ENCODE data around the gene IGFBP3.

Gene IGFBP3

DNA sequence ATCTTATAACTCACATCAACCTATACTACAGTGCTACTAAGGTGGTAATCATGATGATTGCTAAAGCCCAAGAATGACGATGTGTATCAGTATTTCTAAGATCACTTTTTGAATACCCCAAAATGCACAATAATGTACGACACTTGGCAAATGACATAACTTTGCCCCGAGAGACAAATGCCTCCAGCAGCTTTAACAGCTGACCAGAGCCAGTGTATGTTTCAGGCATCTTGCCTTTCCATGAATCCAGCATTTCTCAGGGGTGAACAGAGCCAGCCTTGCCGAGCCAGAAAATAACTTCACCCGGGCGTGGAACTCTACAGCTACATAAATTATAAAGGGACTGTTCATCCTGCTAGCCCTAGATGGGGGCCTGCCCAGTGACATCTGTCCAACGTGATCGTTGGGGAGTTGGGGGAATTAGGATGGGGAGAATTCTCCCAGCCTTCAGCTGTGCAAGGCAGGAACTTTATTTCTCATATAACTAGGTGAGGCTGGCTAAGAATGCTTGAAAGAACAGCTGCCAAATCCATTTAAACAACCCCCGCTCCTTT, 1.8 kb downstream of the IGFBP3 start:
- ATAC-seq (replicated peaks) (no peak), DNase-seq (no peak)
- Mint-ChIP-seq H3K9me3 (no peaks in the 10 kb centered on the region), H3K4me3 (peak overlapping the region in 1 of 2 donors; percentile 19), H3K27ac (no peak overlapping the region), H3K4me1 (ENCODE audit: low read depth in 2 of 2) (peaks cover 11 to 17% of the 10 kb centered on the region in 2 donors), H3K36me3 (ENCODE audit: insufficient read depth) (peaks cover 9% of the 10 kb centered on the region), H3K27me3 (peaks cover 42 to 79% of the 10 kb centered on the region in 2 donors)

DNA sequence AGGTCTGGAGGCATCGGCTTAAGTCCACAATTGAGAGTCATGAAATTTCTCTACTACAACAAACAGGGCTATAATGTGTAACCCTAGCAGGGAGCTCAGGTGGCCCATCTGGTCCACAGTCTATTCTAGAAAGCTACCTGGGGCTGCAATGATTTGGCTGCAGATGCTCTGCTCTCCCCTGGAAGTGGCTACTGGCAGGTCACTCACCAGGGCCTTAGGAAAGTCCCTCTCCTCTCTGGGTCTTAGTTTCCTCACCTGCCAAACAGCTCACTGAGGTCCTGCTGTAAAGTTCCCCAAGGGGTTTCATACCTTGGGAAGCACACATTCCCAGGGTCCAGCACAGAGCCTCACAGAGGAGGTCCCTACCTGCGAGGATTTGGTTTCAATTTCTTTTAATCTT, 2.5 kb downstream of the IGFBP3 start:
- H3K9me3 Mint-ChIP-seq, result no peaks in the 10 kb centered on the region
- peaks cover 11 to 17% of the 10 kb centered on the region in 2 donors for H3K4me1 Mint-ChIP-seq (ENCODE audit: low read depth in 2 of 2)
- no peak overlapping the region for H3K4me3 Mint-ChIP-seq
- peaks cover 9% of the 10 kb centered on the region for H3K36me3 Mint-ChIP-seq (ENCODE audit: insufficient read depth)
- H3K27me3 Mint-ChIP-seq, result peaks cover 42 to 73% of the 10 kb centered on the region in 2 donors
- no peak for DNase-seq
- H3K27ac Mint-ChIP-seq, result no peak overlapping the region
- ATAC-seq (replicated peaks), result no peak

DNA sequence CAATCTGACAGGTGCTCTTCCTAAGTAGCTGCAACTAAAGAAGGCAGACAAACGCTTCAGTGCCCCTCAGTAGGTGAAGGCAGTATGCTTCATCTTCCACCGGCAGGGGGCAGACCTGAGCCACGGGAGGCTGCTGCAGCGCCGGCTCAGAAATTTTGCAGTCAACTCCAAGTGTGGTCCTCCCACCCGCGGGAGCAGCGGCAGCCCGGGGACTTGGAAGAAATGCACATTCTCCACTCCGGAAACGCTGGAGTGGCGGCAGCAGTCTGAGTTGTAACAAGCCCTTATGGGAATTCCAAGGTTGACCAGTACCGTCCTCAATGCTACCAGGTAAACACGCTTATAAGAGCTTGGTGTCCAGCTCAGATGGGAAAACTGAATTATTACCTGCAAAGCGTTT, 3.4 kb downstream of the IGFBP3 start:
- ATAC-seq (replicated peaks) (peak; percentile 23), DNase-seq (peak; percentile 55 to 62 (median 59))
- H3K27ac Mint-ChIP-seq, result no peak overlapping the region
- H3K4me3 Mint-ChIP-seq, result no peak overlapping the region
- H3K36me3 Mint-ChIP-seq (ENCODE audit: insufficient read depth), result peaks cover 9% of the 10 kb centered on the region
- H3K9me3 Mint-ChIP-seq, result no peaks in the 10 kb centered on the region
- H3K4me1 Mint-ChIP-seq (ENCODE audit: low read depth in 2 of 2), result peaks cover 4 to 9% of the 10 kb centered on the region in 2 donors
- peaks cover 41 to 73% of the 10 kb centered on the region in 2 donors for H3K27me3 Mint-ChIP-seq

DNA sequence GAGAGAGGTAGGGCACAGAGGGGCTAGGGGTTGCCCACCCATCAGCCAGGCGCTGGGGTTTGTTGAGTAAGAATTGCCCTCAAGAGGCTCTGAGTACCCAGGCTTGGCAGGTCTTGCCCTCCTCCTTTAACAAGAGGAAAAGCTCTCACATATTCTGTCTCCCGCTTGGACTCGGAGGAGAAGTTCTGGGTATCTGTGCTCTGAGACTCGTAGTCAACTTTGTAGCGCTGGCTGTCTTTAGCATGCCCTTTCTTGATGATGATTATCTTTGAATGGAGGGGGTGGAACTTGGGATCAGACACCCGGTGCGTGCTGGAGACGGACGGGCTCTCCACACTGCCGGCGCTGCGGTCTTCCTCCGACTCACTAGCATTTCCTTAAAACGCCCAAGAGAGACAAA, 4.0 kb downstream of the IGFBP3 start:
- Mint-ChIP-seq H3K4me3 (no peak overlapping the region), H3K36me3 (ENCODE audit: insufficient read depth) (peaks cover 9% of the 10 kb centered on the region), H3K9me3 (no peaks in the 10 kb centered on the region), H3K27me3 (peaks cover 37 to 68% of the 10 kb centered on the region in 2 donors), H3K4me1 (ENCODE audit: low read depth in 2 of 2) (peaks cover 0 to 3% of the 10 kb centered on the region in 2 donors), H3K27ac (no peak overlapping the region)
- DNase-seq (no peak), ATAC-seq (replicated peaks) (no peak)

DNA sequence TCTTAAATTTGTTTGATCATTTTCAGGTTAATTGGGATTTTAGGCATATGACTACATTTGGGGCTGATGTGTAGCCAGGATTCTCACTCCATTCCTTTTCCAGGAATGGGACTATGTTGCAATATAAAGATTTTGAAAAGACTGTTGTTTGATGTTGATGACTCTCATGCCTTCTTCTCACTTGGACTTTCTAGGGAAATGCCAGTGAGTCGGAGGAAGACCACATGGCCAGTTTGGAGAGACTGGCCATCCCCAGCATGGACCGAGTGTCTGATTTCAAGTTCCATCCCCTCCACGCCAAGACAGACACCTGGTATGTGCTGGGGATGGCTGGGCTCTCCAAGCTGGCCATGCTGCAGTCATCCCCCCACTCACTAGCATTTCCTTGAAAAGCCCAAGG, 5.5 kb downstream of the IGFBP3 start:
- Mint-ChIP-seq H3K9me3 (no peaks in the 10 kb centered on the region), H3K4me1 (ENCODE audit: low read depth in 2 of 2) (peaks cover 0 to 3% of the 10 kb centered on the region in 2 donors), H3K4me3 (no peak overlapping the region), H3K27ac (no peak overlapping the region), H3K27me3 (peaks cover 34 to 61% of the 10 kb centered on the region in 2 donors), H3K36me3 (ENCODE audit: insufficient read depth) (peaks cover 9% of the 10 kb centered on the region)
- DNase-seq, result no peak
- no peak for ATAC-seq (replicated peaks)

DNA sequence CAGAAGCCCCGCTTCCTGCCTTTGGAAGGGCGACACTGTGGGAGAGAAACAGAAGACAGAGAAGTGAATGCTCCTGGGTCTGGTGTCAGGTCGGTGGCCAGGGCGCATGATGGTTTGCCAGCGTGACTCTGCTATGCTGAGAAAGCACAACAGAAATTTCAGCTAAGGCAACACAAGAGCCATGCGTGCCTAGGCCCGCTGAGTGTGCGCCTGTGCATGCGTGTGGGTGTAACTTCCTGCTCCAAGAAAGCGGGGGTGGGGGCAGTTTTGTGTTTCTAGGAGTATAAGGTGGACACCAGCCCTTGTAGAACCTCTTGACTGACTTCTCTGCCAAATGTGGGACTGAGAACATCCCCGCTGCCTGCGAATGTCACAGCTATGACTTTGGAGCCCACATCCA, 6.2 kb downstream of the IGFBP3 start:
- Mint-ChIP-seq H3K36me3 (ENCODE audit: insufficient read depth) (peaks cover 3% of the 10 kb centered on the region), H3K27ac (no peak overlapping the region)

DNA sequence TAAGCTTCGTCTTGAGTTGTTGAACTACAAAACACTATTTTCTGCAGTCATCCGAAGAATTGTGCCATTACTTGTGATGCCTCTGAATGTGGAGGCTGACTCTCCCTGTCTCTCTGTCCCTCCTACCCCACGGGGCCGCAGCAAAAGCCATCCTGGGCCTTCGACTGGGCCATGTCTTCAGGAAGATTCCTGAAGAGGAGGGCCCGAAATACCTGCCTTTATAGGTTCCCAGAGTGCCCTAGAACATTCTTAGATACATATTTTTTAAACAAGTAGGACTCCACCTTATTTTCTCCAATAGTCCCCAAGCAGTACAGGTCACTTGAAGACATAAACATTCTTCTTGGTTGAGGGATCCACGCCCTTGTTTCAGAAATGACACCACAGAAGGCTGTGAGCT, 8.1 kb downstream of the IGFBP3 start:
- no peaks in the 10 kb centered on the region for H3K9me3 Mint-ChIP-seq
- no peak overlapping the region for H3K27ac Mint-ChIP-seq
- peaks cover 0 to 3% of the 10 kb centered on the region in 2 donors for H3K4me1 Mint-ChIP-seq (ENCODE audit: low read depth in 2 of 2)
- ATAC-seq (replicated peaks) (no peak), DNase-seq (no peak)
- H3K36me3 Mint-ChIP-seq (ENCODE audit: insufficient read depth), result peaks cover 3% of the 10 kb centered on the region
- H3K4me3 Mint-ChIP-seq, result no peak overlapping the region
- H3K27me3 Mint-ChIP-seq, result peaks cover 27 to 42% of the 10 kb centered on the region in 2 donors

More for the DNA sequence above, 6.2 kb downstream of the IGFBP3 start:
- DNase-seq (no peak), ATAC-seq (replicated peaks) (no peak)
- H3K27me3 Mint-ChIP-seq, result peaks cover 28 to 54% of the 10 kb centered on the region in 2 donors
- H3K4me1 Mint-ChIP-seq (ENCODE audit: low read depth in 2 of 2), result peaks cover 0 to 3% of the 10 kb centered on the region in 2 donors
- H3K9me3 Mint-ChIP-seq, result no peaks in the 10 kb centered on the region
- H3K4me3 Mint-ChIP-seq, result no peak overlapping the region

DNA sequence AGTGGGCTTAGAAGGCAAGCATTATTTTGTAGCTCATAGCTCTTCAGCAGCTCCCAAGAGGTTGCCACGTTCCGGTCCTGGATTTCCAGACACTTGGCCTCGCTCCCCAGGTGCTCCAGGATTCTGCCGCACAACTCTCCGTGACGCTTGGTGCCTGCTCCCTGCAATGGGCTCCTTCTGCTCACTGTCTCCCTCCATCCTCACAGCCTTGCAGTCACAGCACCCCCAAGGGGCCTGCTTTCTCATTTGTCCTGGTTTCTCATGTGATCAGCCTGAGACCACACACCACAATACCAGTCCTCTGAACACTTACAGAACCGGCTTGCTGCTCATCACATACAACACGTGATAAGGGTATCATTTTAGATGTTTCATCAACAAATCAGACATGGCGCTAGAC, 9.8 kb downstream of the IGFBP3 start:
- peaks cover 2% of the 10 kb centered on the region for H3K36me3 Mint-ChIP-seq (ENCODE audit: insufficient read depth)
- H3K27ac Mint-ChIP-seq, result no peak overlapping the region
- H3K4me3 Mint-ChIP-seq, result no peak overlapping the region
- ATAC-seq (replicated peaks) (no peak), DNase-seq (no peak)
- peaks cover 27 to 29% of the 10 kb centered on the region in 2 donors for H3K27me3 Mint-ChIP-seq
- H3K9me3 Mint-ChIP-seq, result no peaks in the 10 kb centered on the region
- H3K4me1 Mint-ChIP-seq (ENCODE audit: low read depth in 2 of 2), result no peaks in the 10 kb centered on the region

DNA sequence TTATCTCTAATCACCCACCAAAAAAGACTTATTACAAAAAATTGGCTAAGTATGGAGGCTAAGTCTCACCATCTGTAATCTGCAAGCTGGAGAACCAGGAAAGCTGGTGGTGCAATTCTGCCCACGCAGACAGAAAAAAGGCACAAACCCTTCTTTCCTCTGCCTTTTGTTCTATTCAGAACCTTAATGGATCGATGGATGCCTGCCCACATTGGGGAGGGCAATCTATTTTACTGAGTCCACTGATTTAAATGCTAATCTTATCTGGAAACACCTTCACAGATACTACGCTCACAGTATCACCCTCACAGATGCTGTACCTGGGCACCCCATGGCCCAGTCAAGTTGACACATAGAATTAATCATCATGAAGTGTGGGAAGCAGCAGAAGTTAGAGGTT, 10.2 kb downstream of the IGFBP3 start:
- peaks cover 24% of the 10 kb centered on the region in 2 donors for H3K27me3 Mint-ChIP-seq
- DNase-seq, result no peak
- H3K27ac Mint-ChIP-seq, result no peak overlapping the region
- no peaks in the 10 kb centered on the region for H3K4me1 Mint-ChIP-seq (ENCODE audit: low read depth in 2 of 2)
- ATAC-seq (replicated peaks), result no peak
- no peaks in the 10 kb centered on the region for H3K9me3 Mint-ChIP-seq
- H3K36me3 Mint-ChIP-seq (ENCODE audit: insufficient read depth), result no peaks in the 10 kb centered on the region
- H3K4me3 Mint-ChIP-seq, result no peak overlapping the region

DNA sequence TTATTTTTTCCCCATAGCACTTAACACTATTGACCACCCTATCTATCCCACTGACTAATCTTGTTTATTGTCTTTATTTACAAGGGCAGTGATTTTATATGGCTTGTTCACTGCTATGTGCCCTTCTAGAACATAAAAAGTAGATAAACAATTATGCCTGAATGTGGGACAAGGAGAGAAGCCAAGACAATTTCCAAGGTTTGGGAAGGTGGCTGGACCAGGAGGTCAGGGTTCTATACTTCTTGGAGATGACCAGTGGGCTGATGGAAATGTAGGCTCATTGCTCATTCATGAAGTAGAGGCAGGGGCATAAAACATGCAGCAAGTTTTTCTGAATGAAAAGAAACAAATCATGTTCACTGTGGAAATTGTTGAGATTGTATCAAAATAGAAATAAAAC, 11.5 kb downstream of the IGFBP3 start:
- H3K27me3 Mint-ChIP-seq, result peaks cover 14 to 17% of the 10 kb centered on the region in 2 donors
- H3K4me3 Mint-ChIP-seq, result no peak overlapping the region

DNA sequence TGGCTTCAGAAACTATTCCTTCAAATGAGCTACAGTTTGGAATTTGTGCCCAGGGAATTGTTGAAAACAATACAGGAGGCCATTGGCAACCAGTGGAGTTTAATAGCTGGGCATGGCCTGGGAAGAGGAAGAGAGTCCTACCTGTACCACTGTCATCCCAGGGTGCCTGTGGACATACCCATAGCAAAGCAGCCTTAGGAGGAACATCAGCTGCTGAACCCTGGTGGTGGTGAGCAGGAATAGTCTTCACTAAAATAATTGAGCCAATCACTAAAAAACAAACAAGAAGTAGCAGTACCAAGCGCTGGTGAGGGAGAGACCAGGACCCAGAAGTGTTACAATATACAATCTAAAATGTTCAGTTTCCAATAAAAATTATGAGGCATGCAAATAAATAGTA, 18.3 kb downstream of the IGFBP3 start:
- H3K36me3 Mint-ChIP-seq (ENCODE audit: insufficient read depth), result peaks cover 4% of the 10 kb centered on the region
- no peak for ATAC-seq (replicated peaks)
- no peaks in the 10 kb centered on the region for H3K4me1 Mint-ChIP-seq (ENCODE audit: low read depth in 2 of 2)
- no peaks in the 10 kb centered on the region for H3K9me3 Mint-ChIP-seq
- peaks cover 0 to 24% of the 10 kb centered on the region in 2 donors for H3K27me3 Mint-ChIP-seq
- no peak overlapping the region for H3K4me3 Mint-ChIP-seq
- no peak overlapping the region for H3K27ac Mint-ChIP-seq
- DNase-seq, result no peak

More for the DNA sequence above, 11.5 kb downstream of the IGFBP3 start:
- no peak overlapping the region for H3K27ac Mint-ChIP-seq
- H3K9me3 Mint-ChIP-seq, result no peaks in the 10 kb centered on the region
- no peak for DNase-seq
- H3K4me1 Mint-ChIP-seq (ENCODE audit: low read depth in 2 of 2), result no peaks in the 10 kb centered on the region
- no peak for ATAC-seq (replicated peaks)
- H3K36me3 Mint-ChIP-seq (ENCODE audit: insufficient read depth), result no peaks in the 10 kb centered on the region

DNA sequence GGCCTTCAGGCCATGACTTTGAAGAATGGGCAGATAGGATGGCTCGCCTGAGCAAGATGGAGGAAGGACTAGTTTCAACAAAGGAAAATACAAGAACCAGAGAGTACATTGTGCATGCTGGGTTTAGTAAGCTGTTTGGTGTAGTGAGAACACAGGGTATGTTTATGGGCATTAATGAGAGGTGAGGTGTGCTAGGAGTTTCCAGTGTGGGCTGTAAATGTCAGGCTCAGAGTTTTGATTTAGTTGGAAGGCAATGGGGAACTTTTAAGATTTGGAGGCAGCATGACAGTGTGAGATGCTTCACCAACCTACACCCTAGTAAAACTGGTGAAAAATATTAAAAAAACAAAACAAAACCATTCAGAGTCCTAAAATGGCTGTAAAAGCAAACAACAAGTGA, 19.5 kb downstream of the IGFBP3 start:
- Mint-ChIP-seq H3K27me3 (peaks cover 4 to 28% of the 10 kb centered on the region in 2 donors), H3K9me3 (no peaks in the 10 kb centered on the region), H3K27ac (no peak overlapping the region), H3K4me3 (no peak overlapping the region), H3K36me3 (ENCODE audit: insufficient read depth) (peaks cover 4% of the 10 kb centered on the region), H3K4me1 (ENCODE audit: low read depth in 2 of 2) (no peaks in the 10 kb centered on the region)
- ATAC-seq (replicated peaks) (no peak), DNase-seq (no peak)

DNA sequence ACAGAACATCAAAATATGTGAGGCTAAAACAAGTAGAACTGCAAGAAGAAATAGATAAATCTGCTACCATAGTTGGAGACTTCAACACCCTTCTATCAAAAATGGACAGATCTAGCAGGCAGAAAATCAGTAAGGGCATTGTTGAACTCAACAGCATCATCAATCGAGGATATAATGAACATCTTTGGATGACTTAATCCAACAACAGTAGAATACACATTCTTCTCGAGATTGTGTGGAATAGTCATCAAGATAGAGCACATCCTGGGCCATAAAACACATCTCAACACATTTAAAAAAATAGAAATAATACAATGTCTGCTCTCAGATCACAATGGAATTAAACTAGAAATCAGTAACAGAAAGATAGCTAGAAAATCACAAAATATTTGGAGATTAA, 22.9 kb downstream of the IGFBP3 start:
- H3K36me3 Mint-ChIP-seq (ENCODE audit: insufficient read depth), result peaks cover 4% of the 10 kb centered on the region
- no peaks in the 10 kb centered on the region for H3K9me3 Mint-ChIP-seq
- H3K4me3 Mint-ChIP-seq, result no peak overlapping the region
- H3K27ac Mint-ChIP-seq, result no peak overlapping the region
- ATAC-seq (replicated peaks) (no peak), DNase-seq (no peak)
- H3K4me1 Mint-ChIP-seq (ENCODE audit: low read depth in 2 of 2), result no peaks in the 10 kb centered on the region
- H3K27me3 Mint-ChIP-seq, result peaks cover 30 to 61% of the 10 kb centered on the region in 2 donors

DNA sequence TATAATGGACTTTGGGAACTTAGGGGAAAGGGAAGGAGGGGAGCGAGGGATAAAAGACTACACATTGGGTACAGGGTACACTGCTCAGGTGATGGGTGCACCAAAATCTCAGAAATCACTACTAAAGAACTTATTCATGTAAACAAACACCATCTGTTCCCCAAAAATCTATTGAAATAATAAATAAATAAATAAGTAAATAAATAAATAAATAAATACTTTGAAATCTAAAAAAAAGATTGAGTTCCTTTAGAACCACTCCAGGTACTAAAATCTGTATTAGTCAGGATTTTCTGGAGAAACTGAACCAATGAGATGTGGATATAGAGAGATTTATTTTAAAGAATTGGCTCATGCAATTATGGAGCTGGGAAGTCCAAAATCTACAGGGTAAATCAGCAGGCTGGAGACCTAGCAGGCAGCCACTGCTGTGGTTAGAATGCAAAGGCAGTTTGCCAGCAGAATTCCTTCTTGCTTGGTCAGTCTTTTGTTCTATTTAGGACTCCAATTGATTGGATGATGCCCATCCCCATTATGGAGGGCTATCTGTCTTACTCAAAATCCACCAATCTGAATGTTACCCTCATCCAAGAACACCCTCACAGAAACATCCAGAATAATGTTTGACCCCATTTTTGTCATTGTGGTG, 23.9 kb downstream of the IGFBP3 start:
- DNase-seq, result no peak
- no peaks in the 10 kb centered on the region for H3K36me3 Mint-ChIP-seq (ENCODE audit: insufficient read depth)
- H3K27me3 Mint-ChIP-seq, result peaks cover 30 to 64% of the 10 kb centered on the region in 2 donors
- no peak overlapping the region for H3K27ac Mint-ChIP-seq
- ATAC-seq (replicated peaks), result no peak
- H3K4me1 Mint-ChIP-seq (ENCODE audit: low read depth in 2 of 2), result no peaks in the 10 kb centered on the region
- H3K9me3 Mint-ChIP-seq, result no peaks in the 10 kb centered on the region
- no peak overlapping the region for H3K4me3 Mint-ChIP-seq
